Ecto neural progenitor cell (in vitro differentiated cells): ENCODE data around the gene RAG1.
A peak's percentile ranks its signal among the peaks of the same experiment; 100 is the strongest.

Experiments used
- DNase-seq: peaks from one replicate; pipeline ENCODE4 v3.0.0-alpha.2; 2018; ENCODE audit warnings: low spot score

The RAG1 gene

DNA sequence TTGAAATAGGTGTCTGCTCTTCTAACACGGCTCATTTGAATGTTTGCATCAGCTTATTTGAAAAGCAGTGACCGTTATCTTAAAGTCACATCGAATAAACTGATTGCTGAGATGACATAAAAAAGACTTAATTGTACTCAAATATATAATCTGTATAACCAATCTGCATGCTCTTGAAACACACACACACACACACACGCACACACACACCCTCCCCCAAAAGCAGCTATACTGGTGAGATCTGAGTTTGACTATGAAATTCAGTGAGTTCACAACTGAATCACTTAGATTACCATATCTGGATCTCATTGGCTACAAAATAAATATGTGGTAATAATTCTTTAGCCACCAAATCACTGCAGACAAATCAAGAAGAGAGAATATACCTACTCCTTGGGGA lies 22.7 kb downstream of the RAG1 start:
- DNase-seq: no peak

DNA sequence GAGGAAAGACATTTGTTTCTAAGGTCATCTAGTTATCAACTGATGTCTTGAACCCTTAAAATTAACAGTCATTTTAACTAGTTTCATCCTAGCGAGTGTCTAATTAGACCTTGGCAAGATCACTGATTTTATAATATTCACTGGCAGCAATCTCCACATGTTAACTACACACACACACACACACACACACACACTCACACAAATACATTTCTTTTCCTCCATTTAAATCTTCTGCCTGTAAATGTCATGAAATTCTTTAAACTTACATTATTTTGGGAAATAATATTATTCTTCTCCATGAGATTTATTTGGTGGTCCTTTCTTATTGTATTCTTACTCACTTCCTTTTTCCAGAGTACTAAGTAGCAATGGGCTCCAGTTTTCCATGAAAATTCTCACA lies 23.6 kb downstream of the RAG1 start:
- no peak for DNase-seq

DNA sequence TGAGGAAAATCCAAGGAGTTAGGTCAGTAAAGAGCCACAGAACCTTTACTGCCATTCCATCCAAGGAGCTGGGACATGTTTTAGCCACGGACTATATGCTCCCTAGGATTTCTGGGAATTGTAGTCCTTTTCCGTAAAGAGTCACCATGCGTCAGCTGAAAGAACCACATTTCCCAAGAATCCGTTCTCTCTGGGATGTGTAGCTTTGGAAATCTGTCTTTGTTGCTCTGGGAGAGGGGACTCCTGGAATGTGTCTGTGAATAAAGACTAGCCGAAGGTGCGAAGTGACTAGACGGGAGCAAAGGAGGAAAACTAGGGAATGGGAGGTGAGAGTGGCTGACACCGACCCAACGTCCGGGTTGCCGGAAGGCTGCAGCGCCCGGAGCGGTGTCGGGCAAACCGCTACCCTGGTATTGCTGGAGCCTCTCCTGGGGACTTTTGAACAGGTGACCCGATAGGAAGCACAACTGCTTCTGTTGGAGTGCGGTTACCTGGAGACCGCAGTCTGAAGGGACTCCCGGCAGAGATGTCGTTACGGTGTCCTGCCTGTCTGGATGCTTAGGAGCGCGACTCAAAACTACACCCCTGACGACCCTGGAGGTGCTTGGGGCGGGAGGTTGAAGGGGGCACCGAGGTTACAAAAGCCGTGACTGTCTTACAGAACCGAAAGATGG lies 26.6 kb downstream of the RAG1 start, which contains the start of gene IFTAP:
Gene IFTAP, plus strand, starts transcription at position 187 of the 674 bp plus-strand sequence. CDS start 15,602 bp downstream, outside the sequence.
- peak; percentile 75 for DNase-seq

DNA sequence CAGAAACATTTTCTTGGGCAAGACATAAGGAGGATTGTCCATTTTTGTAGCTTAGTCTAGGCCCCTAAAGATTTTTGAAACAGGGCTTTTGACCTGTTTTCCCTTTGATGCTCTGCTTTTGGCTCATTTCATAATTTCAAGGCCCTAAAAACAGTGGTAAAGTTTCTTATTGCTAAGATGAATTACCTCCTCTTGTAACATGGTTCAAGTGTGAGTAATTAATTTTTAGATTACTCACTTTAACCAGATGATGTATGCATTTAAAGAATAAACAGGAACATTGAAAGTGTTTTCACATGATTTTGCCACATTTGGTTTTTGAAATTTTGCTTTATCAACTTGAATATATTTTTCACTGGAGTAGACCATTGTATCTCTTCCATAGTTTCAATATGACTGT lies 29.1 kb downstream of the RAG1 start:
- no peak for DNase-seq

DNA sequence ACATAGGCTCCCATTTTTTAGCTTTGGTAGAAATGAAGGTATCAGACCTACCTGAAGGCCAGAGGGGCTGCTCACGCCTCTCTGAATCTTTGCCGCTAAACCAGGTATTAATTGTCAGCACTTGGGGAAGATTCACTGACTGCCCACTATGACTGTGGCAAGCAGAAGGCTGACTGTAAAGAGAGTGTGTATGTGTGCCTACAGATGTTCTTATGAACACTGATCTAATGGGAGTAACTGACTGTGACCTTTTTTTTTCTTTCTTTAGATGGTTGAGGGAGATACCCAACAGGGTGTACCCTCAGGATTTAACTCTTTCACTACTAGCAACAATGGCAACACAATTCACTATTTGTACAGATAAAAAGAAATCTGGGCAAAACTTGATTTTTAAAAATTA lies 30.2 kb downstream of the RAG1 start, which contains the start of gene RAG2:
Gene RAG2, minus strand, starts transcription at position 186 of the 400 bp plus-strand sequence. CDS start 4,068 bp downstream, outside the sequence.
- DNase-seq: no peak

DNA sequence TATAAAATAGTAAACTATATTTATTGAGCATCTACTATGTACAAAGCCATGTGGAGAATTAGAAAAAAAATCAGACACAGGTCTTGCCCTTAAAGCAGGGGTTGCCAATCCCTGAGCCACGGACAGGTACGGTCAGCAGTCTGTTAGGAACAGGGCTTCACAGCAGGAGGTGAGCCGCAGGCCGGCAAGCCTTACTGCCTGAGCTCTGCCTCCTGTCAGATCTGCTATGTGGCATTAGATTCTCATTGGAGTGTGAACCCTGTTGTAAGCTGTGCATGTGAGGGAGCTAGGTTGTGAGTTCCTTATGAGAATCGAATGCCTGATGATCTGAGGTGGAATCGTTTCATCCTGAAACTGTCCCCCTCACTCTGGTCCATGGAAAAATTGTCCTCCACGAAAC lies 32.4 kb downstream of the RAG1 start:
- no peak for DNase-seq

DNA sequence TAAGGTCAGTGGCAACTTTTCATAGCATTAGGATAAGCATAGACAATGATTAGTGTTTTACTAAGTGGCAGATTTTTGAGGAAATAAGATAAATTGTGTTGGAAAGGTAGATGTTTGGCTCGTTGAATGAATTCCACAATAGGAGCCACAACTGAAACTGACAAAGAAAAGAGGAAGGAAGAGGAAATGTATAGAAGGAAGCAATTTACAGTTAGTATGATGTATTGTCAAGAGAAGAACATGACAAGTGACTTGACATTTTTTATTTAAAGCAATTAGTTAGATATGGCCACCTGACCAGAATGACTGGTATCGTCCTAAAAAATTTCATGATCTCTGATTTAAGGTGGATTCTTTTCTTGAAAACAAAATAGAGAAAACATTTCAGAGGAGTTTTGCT lies 33.3 kb downstream of the RAG1 start:
- no peak for DNase-seq

DNA sequence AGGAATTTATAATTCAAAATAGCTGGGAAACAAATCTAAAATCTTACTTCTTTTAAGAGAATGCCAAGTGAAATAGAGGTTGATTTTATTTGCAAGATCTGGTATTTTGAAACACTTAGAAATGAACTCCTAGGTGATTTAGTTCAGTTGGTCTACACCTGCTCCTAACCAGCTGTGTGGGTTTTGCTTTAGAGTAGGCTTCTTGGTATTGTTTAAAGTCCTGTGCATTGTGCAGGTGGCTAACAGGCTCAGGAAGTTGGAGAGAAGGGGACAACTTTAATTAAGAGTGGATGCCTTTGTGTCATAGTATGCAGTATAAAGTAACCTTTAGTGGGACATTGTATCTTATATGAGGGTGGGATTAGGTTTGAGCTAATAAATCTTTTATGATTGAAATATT lies 34.3 kb downstream of the RAG1 start:
- DNase-seq: no peak

DNA sequence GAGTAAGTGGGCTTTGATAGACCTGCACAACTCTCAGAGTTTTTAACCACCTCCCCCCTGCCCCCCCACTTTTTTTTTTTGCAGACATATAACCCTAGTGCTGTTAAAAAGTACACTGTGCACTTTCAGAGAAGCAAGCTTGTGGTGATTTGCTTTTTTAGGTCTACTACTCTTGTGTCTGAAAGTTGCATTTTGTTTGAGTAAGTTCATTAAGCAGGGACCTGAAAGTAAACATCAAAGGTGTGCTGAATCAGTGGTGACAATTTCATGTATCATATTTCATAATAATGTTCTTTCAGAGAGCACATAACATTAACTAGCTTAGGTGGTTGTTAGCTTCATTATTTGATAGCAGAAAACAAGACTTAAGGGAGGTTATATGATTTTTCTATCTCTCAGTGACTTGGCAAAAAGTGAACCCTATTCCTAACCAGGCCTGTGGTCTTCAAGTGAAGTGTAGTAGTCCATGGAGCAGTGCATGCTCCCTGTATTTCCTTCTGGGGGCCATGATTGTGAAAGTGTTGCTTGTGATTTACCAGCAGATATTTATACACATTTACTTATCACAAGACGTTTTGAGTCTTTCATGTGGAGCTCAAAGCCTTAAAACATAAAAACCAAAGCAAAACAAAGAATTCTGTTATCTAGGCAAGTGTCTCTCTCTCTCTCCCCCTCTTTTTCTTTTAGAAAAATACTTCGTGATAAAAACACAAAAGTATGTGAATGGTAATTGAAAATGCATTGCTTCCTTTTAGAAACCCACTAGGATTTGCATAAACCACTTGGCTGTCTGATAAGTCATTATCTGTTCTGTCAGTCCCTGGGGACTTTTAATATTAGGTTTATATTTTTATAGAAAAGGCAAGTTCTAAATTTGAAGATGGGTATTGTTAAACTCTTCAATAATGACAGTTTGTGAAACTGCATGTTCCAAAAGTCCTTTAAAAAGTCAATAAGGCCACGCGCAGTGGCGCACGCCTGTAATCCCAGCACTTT lies 37.7 kb downstream of the RAG1 start:
- DNase-seq: no peak

DNA sequence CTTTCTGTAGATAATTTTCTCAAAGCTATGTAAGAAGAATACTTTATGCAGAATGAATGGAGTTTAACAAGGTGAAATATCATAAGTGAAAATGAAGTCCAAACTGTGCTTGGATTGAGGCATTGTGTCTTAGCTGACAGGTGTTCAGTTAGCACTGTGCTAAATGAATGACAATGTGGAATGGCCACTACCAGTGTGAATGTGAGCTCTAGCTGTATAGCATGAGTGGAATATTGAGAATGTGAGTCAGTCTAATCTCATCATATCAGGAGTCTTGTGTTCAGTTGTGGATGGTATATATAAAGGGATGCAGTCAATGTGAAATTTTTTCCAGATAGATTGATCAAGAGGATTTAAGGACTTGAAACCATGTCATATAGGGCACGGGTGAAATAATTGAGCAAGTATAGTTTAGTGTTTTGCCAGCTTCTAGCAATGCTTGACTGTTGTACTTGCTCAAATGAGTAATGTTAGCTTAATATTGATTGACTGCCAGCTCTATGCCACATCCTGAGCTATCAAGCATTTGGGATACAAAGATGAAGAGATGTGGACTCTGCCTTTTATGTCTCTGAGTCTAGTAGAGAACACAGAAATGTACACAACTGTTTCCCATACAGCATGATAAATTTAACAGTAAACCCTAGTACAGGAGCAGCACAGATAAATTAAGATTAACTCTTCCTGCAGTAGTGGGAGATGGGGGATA lies 40.8 kb downstream of the RAG1 start:
- no peak for DNase-seq

DNA sequence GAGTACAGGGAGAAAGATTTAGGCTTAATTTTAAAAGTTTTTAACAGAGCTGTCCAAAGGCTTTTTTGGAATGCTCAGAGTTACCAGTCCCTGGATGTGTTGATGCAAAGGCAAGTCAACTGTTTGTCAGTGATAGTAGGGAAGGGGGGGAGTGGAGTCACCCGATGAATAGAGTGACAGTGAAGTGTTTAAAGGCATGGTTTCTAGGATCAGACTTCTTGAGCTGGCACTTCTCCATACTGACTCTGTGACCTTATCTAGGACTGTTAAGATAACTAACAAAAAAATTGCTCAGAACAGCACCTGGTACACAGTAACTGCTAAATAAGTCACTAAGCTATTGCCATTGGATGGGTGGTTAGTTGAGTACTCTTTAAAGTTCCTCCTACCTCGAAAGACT lies 41.6 kb downstream of the RAG1 start:
- no peak for DNase-seq

DNA sequence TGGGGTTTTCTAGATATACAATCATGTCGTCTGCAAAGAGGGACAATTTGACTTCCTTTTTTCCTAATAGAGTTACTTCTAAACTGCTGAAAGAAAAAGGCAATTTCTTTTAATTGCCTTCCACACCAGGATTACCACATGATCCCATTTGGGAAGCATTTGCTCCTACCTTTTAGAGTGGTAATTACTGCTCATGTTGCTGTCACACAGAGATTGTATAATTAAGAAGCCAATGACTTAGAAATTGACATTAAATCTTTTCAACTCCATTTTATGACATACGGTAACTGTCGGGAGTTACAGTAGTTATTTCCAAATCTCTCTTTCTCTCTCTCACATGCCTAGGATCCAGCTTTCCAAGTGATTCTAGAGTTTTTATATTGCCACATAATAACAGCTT lies 48.0 kb downstream of the RAG1 start:
- DNase-seq: no peak

DNA sequence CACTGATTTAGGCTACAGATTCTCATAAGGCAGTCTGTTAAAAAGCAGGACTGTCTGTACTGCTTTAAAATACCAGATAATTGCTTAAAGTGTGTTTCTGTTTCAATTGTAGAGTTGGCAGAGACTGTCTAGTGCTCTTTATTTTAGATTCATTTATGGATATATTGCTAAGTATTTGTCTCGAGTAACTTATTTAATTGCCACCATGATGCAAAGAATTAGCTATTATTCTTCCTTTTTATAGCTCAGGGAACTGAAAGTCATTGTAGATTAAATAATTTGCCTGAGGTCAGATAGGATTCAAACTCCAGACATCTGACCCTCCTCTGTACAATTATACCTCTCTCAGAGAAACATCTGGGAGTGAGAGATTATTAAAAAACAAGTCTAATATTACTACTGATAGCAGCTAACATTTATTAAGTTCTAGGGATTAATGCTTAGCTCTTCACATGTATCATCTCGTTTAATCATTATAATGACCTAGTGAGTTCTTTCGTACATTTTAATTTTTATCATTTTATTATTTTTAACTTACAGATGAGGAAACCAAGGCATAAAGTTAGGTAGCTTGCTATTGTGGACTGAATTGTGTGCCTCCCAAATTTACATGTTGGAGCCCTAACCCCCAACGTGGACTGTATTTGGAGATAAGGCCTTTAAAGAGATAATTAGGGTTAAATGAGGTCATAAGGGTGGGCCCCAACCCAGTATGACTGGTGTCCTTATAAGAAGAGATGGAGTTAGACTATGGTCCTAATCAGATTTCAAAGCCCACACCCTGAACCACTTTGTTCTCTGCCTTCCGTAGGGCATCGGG lies 49.9 kb downstream of the RAG1 start:
- no peak for DNase-seq

DNA sequence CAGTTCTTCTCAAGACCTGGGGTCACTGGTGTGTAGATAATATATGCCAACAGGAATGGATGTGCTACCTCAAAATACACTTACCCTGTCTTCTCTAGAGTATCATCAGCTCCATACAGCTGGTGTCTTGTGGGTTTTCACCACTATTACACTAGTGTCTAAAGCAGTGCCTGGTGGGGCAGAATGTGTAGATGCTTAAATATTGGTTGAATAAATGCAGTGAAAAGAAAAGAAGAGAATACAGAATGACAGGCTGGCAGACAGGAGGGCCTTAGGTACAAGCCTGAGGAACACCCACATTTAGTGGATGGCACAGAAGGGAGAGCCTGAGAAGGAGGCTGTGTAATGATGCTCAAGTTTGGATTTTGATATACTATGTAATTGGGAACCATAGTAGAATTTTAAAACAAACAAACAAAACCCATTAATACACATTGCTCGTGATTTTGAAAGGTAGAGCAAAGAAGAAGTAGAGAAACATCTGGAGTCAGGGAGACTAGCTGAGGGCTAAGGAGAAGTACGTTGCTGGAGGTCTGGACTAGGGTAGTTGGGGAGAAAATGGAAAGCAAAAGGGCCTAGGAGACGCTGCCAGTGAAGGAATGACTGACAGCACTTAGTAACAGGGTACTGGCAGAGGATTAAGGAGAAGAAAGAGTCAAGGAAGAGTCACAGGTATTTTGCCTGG lies 50.7 kb downstream of the RAG1 start:
- DNase-seq: no peak

DNA sequence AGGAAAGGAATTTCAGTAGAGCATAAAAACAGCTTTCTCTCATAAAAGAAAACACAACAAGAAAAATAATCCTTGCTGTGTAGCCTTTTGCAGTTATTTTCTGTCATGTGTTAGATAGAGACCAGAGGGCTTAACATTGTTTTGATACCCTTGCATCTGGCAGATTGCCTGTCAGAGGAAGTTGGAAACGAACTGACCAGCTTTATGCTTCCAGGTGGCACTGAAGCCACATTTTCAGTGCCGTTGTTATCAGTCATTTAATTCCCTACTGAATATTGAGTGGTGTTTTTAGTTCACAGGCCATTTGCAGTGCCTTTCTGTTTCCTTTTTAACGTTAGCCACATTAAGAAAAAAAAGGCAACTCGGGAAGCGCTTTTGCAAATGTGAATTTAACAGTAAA lies 51.7 kb downstream of the RAG1 start:
- DNase-seq: no peak

DNA sequence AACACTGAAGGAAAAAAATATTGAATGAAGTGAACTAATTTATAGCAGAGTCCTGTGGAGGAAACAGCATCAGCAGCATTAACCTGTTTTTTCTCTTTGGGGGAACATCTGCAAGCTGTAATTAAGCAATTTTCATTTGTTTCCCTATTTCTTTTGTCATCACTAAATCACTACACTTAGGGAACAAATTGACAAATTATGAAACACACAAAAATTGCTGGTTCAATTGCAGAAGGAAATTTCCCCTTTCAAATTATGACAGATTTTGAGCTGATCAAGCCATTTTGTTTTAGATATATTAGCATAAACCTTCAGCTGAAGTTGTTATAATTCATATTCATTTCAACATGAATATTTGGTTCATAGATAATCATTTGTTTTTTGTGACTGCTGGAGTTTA lies 52.4 kb downstream of the RAG1 start:
- DNase-seq: no peak

DNA sequence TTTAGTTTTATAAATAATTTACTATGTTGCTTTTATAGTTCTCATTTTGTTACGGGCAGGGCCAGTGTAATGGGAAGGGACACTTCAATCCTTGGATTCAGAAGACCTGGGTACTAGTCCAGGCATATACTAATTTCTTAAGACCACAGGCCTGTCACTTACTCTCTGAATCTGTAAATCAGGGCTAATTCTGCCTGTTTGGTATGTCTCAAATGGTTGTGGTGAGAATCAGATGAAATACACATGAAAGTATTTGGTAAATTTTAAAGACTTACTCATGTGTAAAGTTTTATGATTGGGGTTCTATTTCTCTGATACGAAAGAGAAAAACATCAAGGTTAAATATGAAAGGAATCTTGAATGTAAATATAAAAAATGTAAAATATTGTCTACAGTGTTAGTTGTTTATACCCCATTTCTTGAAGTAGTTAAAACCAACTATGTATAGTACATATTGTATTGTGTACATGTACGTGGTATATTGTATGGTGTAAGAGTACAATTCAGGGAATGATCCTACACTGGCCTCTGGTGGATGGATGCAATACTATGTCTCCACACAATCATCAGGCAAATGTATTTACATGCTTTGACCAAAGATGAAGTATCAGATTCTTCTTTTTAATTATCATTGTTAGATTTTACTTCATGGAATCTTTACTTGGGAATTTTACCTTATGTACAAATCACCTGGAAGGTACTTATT lies 54.8 kb downstream of the RAG1 start:
- no peak for DNase-seq

DNA sequence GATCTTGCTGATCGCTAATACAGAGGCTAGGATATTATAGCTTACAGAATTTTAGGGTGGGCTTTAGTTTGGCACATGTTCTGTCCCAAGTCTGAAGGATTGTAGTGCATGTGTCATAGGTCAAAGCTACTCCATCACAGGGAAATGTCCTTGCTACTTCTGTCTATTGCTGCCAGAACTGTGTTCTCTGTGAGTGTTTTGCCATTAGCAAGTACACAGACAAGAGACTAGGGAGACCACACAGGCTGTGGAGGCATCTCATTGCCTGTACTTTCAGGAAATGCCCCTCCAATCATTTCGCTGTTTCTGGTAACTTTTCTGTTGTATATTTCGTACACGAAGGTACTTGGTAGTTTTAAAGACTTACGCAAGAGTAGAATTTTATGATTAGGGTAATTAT lies 55.7 kb downstream of the RAG1 start:
- no peak for DNase-seq

DNA sequence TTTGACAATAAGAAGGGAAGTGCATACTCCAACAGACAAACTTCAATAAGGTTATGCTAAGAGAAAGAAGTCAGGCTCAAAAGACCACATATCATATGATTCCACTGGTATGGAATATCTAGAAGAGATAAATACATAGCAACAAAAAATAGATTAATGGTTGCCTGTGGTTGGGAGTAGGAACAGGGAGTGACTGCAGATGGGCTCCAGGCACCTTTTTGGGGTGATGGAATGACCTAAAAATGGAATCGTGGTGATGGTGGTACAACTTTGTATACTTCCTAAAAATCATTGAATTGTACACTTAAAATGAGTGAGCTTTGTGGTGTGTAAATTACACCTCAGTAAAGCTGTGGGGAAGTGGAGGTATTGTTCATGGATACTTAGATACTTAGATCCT lies 59.2 kb downstream of the RAG1 start:
- DNase-seq: no peak

DNA sequence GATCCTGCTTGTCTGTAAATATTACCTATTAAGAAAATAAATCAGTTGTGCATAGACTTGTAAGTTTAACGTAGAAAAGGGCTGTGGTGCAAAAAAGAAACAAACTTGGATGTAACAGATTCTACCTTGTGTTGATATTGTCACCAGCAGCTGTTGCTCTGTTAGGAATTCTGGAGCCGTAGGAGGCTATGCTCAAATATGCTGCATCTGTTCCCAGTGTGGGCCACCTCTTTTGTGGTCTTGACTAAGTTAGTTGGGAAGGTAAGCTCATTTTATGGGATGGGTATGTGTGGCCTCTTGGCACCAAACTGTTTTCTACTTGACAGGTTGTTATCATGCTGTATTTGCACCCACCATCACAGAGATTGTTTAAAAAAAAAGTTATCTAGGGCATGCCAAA lies 59.7 kb downstream of the RAG1 start:
- no peak for DNase-seq
